Right lobe of liver (tissue), 6 donors: ENCODE measurements around the gene TOGARAM2. TPM values are rescaled to one million over a fixed set of nuclear protein-coding genes. Genes with fewer than 3 reads are reported as not detected.

Experiments used
- ATAC-seq, 4 donors: fragments of 200-7000 bp; cut with Tn5 transposase; one replicate each; pipeline ENCODE4 v1.9.1; 2020; ENCODE audit warnings: mild to moderate bottlenecking in 4 of 4, moderate library complexity in 4 of 4
- DNase-seq, 3 donors: peaks; one replicate each; pipeline ENCODE4 v3.0.0-alpha.2; 2020
- H3K27ac ChIP-seq, 3 donors: fragments of 200-600 bp; one replicate each; pipeline ENCODE4 v1.8.0; 2022
- H3K27me3 ChIP-seq, 2 donors: fragments of 200-600 bp; one replicate each; pipeline ENCODE4 v1.8.0; 2022
- H3K36me3 ChIP-seq, 4 donors: fragments of 200-600 bp; sonication (generic) in 1 of 4; one replicate each; pipeline versions ENCODE4 v1.5.1 to v1.8.0; 2017 to 2022; ENCODE audit warnings: control low read depth in 1 of 4
- H3K4me1 ChIP-seq, 4 donors: fragments of 200-600 bp; sonication (generic) in 1 of 4; one replicate each; pipeline versions ENCODE4 v1.5.1 to v1.8.0; 2017 to 2022; ENCODE audit warnings: control low read depth in 1 of 4
- H3K4me3 ChIP-seq, 3 donors: fragments of 200-600 bp; one replicate each; pipeline ENCODE4 v1.8.0; 2022
- H3K9me3 ChIP-seq, 4 donors: fragments of 200-600 bp; sonication (generic) in 1 of 4; one replicate each; pipeline versions ENCODE4 v1.5.1 to v1.8.0; 2017 to 2022; ENCODE audit warnings: control low read depth in 1 of 4
- POLR2A ChIP-seq: fragments of 450-650 bp; IDR thresholded peaks from one replicate; pipeline ENCODE4 v1.6.1; 2017; ENCODE audit warnings: antibody characterized with exemption, mild to moderate bottlenecking
- WGBS: methylation state at CpG from one replicate; pipeline ENCODE4 v1.1.6; 2018; ENCODE audit warnings: low coverage, low lambda C conversion rate; ENCODE audit not compliant: insufficient coverage; ENCODE audit errors: missing lambda C conversion rate; 5-methylcytosine and 5-hydroxymethylcytosine counted together
- intact Hi-C, 2 donors: fragments of 100-400 bp; cut with DNase I; formaldehyde crosslinking; loops; one replicate each; pipeline versions ENCODE4 v1.11.2 to v1.14.1; 2022
- total RNA-seq, 6 experiments: library from RNA; depleted of rRNA in 2 of 6; stranded (reverse); fragments of >200 nt in 2 of 6; fragmentation: NEBNext Ultra II Directional in 3 of 6; extraction: Animal tissue kit (Norgen Biotek cat#: 25700) in 3 of 6; gene quantifications; one replicate each; pipeline versions ENCODE4 v1.1.0 to v1.2.4, GENCODE V29; 2016 to 2023
- TF ChIP-seq, protein P1 (sequence below), 4 donors: fragments of 200-600 bp in 3 of 4; fragments of 450-650 bp in 1 of 4; IDR thresholded peaks; one replicate each; pipeline versions ENCODE4 v1.5.1 to v1.8.0; 2016 to 2022; ENCODE audit warnings: antibody characterized with exemption in 4 of 4, mild to moderate bottlenecking in 2 of 4
- donor health status: DM: no; HTN: yes; CAD: no.
- donor health status: DM: no; HTN: no; CAD: no.
- donor health status: DM: no; HTN: no; CAD: no.
- donor health status: DM: no; HTN: yes; CAD: no.
- donor health status: DM: no; HTN: yes; CAD: no.

TOGARAM2 gene
- total RNA-seq, 6 experiments from 2014 or later, result 0.06 to 0.37 (median 0.14) TPM; not detected in 1

DNA sequence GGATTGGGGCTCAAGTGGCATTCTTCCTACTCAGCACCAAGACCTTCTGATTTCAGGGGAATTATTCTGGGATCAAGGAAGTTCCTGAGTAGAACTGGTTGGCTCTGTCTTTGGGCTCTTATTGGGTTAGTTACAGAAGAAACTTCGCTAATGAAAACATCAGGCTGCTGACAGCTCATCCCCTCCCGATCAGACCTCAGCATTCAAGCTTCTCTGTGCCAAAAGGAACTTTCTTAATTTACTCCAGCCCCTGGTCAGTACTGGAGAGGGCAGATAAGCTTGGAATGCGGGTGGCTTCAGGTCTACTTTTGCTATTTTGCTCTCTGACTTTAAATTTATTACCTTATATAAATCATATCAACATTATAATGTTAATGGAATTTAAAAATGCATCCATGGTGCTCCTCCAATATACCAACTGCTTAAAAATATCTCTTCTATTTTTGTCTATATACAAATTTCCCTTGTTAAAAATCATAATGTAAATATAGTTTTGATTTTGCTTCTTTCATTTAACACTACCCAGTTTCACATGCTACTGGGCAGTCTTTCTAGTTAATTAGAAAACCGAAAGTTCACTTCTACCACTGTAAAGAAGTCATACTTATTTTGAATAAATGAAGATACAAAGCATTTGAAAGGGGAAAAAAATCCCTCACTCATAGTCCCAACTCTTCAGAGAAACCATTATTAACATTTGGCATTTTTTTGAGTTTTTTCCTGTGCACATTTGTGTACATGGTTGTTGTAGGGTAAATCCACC, 58.8 kb downstream of the TOGARAM2 start:
- no peak for TF ChIP-seq POLR2A
- TF ChIP-seq, protein P1, sequence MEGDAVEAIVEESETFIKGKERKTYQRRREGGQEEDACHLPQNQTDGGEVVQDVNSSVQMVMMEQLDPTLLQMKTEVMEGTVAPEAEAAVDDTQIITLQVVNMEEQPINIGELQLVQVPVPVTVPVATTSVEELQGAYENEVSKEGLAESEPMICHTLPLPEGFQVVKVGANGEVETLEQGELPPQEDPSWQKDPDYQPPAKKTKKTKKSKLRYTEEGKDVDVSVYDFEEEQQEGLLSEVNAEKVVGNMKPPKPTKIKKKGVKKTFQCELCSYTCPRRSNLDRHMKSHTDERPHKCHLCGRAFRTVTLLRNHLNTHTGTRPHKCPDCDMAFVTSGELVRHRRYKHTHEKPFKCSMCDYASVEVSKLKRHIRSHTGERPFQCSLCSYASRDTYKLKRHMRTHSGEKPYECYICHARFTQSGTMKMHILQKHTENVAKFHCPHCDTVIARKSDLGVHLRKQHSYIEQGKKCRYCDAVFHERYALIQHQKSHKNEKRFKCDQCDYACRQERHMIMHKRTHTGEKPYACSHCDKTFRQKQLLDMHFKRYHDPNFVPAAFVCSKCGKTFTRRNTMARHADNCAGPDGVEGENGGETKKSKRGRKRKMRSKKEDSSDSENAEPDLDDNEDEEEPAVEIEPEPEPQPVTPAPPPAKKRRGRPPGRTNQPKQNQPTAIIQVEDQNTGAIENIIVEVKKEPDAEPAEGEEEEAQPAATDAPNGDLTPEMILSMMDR (IDR thresholded peaks at IDR 0.05), result no peak
- no peaks in the 10 kb centered on the region for H3K36me3 ChIP-seq
- no peak overlapping the region for H3K27ac ChIP-seq
- H3K4me3 ChIP-seq, result no peak overlapping the region
- WGBS, result 45% methylated on average over 4 of the region's 4 CpGs
- H3K4me1 ChIP-seq, result no peaks in the 10 kb centered on the region
- DNase-seq, result no peak
- no peak for ATAC-seq
- intact Hi-C loops, result no loop called here
- H3K9me3 ChIP-seq, result no peaks in the 10 kb centered on the region
- no peaks in the 10 kb centered on the region for H3K27me3 ChIP-seq

GRCh38 chr2:29040552-29040951, 59.5 kb downstream of the TOGARAM2 start:
- no peaks in the 10 kb centered on the region for H3K4me1 ChIP-seq
- intact Hi-C loops, result no loop called here
- DNase-seq (no peak), ATAC-seq (no peak)
- H3K27ac ChIP-seq, result no peak overlapping the region
- H3K36me3 ChIP-seq, result no peaks in the 10 kb centered on the region
- H3K9me3 ChIP-seq, result no peaks in the 10 kb centered on the region
- no peak overlapping the region for H3K4me3 ChIP-seq
- TF ChIP-seq, protein P1 (IDR thresholded peaks at IDR 0.05), result no peak
- TF ChIP-seq POLR2A, result no peak
- no peaks in the 10 kb centered on the region for H3K27me3 ChIP-seq
- WGBS, result 80% methylated on average over 4 of the region's 6 CpGs

DNA sequence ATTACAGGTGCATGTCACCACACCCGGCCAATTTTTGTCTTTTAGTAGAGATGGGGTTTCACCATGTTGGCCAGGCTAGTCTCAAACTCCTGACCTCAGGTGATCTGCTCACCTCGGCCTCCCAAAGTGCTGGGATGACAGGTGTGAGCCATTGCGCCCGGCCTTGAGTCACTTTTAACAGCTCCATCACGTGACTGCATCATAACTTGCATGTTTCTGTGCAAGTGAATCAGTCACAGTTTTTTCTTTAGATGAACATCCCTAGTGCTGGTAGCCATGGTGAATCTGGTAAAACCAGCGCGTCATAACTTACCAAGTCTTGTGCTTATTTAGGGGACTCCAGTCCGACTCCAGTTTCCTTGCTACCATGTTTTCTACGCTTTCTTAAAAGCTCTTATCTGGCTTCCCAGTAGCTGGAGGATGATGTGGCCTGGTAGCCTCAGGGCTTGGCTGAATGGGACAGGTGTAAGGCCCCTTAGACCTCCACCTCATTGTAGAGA, 60.1 kb downstream of the TOGARAM2 start:
- intact Hi-C loops, result no loop called here
- Histone ChIP-seq H3K4me3 (no peak overlapping the region), H3K9me3 (no peaks in the 10 kb centered on the region), H3K36me3 (no peaks in the 10 kb centered on the region), H3K27me3 (no peaks in the 10 kb centered on the region), H3K4me1 (no peaks in the 10 kb centered on the region), H3K27ac (no peak overlapping the region)
- ATAC-seq, result no peak
- 65% methylated on average over 9 of the region's 9 CpGs for WGBS
- DNase-seq, result no peak
- TF ChIP-seq, protein P1 (IDR thresholded peaks at IDR 0.05), result no peak
- TF ChIP-seq POLR2A, result no peak

DNA sequence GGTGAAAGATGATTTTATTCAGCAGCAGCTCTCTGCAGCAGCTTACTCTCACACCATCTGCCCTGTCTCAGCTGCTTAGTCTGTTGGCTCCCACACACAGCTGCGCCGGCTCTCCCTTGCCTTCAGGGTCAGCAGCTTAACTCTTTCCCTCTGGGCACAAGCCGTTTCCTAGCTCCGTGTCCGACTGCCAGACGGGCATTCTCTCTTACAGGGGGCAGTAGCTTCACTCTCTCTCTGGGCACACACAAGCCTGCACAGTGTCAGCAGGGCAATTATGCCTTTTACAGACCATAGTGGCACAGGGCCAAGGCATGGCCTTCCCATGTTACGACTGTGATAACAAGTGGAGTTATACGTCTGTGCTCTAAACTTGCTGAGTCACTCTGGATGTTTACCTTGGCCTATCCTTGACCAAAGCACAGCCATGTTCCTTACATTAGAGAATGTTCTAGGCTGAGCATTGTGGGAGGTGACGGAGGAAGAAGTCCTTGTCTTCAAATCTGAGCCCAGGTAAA, 61.5 kb downstream of the TOGARAM2 start:
- WGBS, result 57% methylated on average over 9 of the region's 9 CpGs
- no peaks in the 10 kb centered on the region for H3K36me3 ChIP-seq
- H3K27me3 ChIP-seq, result no peaks in the 10 kb centered on the region
- no peak overlapping the region for H3K27ac ChIP-seq
- no peak for ATAC-seq
- TF ChIP-seq, protein P1 (IDR thresholded peaks at IDR 0.05), result no peak
- TF ChIP-seq POLR2A, result no peak
- H3K4me3 ChIP-seq, result no peak overlapping the region
- intact Hi-C loops, result no loop called here
- no peaks in the 10 kb centered on the region for H3K4me1 ChIP-seq
- H3K9me3 ChIP-seq, result no peaks in the 10 kb centered on the region
- DNase-seq, result no peak
